GM12878 (cell line): ENCODE measurements around the gene FCER1G. TPM values are rescaled to one million over a fixed set of nuclear protein-coding genes. Genes with fewer than 3 reads are reported as not detected.

Experiments
- ATAC-seq: fragments of 200-7000 bp; cut with Tn5 transposase; 3 replicates; pipeline ENCODE4 v1.9.1; 2020; ENCODE audit warnings: mild to moderate bottlenecking, moderate library complexity
- BruUV-seq: library from RNA; stranded (reverse); fragments of 400-500 nt; replicated peaks from 2 replicates; lab custom pipeline; 2021; lab: Mats Ljungman, UMichigan
- CTCF ChIA-PET: fragments of 300-600 bp; sonication (Branson Sonifier 250); formaldehyde crosslinking; extraction: SDS; loops from one replicate; lab custom pipeline; 2021; ENCODE audit warnings: inconsistent platforms; lab: Yijun Ruan, JAX
- POLR2A ChIA-PET: fragments of 350-600 bp; formaldehyde crosslinking; extraction: SDS; loops from one replicate; lab custom pipeline; 2021; ENCODE audit warnings: inconsistent platforms; lab: Charles Lee
- RAD21 ChIA-PET: fragments of 300-600 bp; sonication (Branson Sonifier 250); formaldehyde crosslinking; loops from one replicate; lab custom pipeline; 2023; ENCODE audit warnings: antibody characterized with exemption; ENCODE audit not compliant: unreplicated experiment; lab: Charles Lee
- SMC1A ChIA-PET: fragments of 300-600 bp; sonication (Branson Sonifier 250); formaldehyde crosslinking; loops from one replicate; lab custom pipeline; 2023; ENCODE audit not compliant: unreplicated experiment, uncharacterized antibody; lab: Charles Lee
- DNase-seq: peaks from one replicate; pipeline ENCODE4 v3.0.0-alpha.2; 2011; ENCODE audit warnings: low read depth, low spot score
- FAIRE-seq: peaks from 3 replicates; lab custom pipeline; 2011; peaks lifted over from hg19 to GRCh38; lab: Jason Lieb, UNC
- H2AFZ ChIP-seq: 2 replicates; pipeline ENCODE4 v1.6.0; 2011; ENCODE audit warnings: low read depth, low read length, control low read depth; ENCODE audit not compliant: control insufficient read depth
- H3K27ac ChIP-seq: 2 replicates; pipeline ENCODE4 v1.5.1; 2011; ENCODE audit warnings: control low read depth; ENCODE audit not compliant: control insufficient read depth, insufficient read depth
- H3K27me3 ChIP-seq, 2 experiments: replicated peaks in 1 of 2; 2 replicates each; pipeline versions ENCODE4 v1.6.0 to v1.6.1; 2011; ENCODE audit warnings: low read length in 1 of 2; ENCODE audit not compliant: control insufficient read depth in 2 of 2, insufficient read depth in 2 of 2
- H3K36me3 ChIP-seq, 2 experiments: 2 replicates each; pipeline ENCODE4 v1.5.1; 2011; ENCODE audit warnings: low read length in 1 of 2; ENCODE audit not compliant: control insufficient read depth in 2 of 2, insufficient read depth in 2 of 2
- H3K4me1 ChIP-seq: 2 replicates; pipeline ENCODE4 v1.6.1; 2011; ENCODE audit warnings: mild to moderate bottlenecking, low read length, moderate library complexity, mixed read lengths; ENCODE audit not compliant: control insufficient read depth, insufficient read depth
- H3K4me2 ChIP-seq: 2 replicates; pipeline ENCODE4 v1.6.0; 2011; ENCODE audit warnings: control low read depth; ENCODE audit not compliant: control insufficient read depth, insufficient read depth
- H3K4me3 ChIP-seq: fragments of 200-600 bp; sonication (generic); 2 replicates; pipeline ENCODE4 v1.5.1; 2016
- H3K79me2 ChIP-seq: 2 replicates; pipeline ENCODE4 v1.6.0; 2011; ENCODE audit warnings: low read length; ENCODE audit not compliant: control insufficient read depth, insufficient read depth
- H3K9ac ChIP-seq: 2 replicates; pipeline ENCODE4 v1.8.0; 2011; ENCODE audit warnings: low read length, control low read depth, mixed read lengths; ENCODE audit not compliant: control insufficient read depth, insufficient read depth
- H3K9me3 ChIP-seq: replicated peaks from 3 replicates; pipeline ENCODE4 v1.5.1; 2011; ENCODE audit warnings: mild to moderate bottlenecking, low read length; ENCODE audit not compliant: control insufficient read depth, insufficient read depth
- H4K20me1 ChIP-seq: 2 replicates; pipeline ENCODE4 v1.6.0; 2011; ENCODE audit not compliant: control insufficient read depth, insufficient read depth
- CREM ChIP-seq: IDR thresholded peaks from 2 replicates; pipeline ENCODE4 v1.6.1; 2014; ENCODE audit warnings: antibody characterized with exemption, low read depth
- JUNB ChIP-seq: IDR thresholded peaks from 2 replicates; pipeline ENCODE4 v1.6.1; 2016; ENCODE audit warnings: antibody characterized with exemption, mild to moderate bottlenecking
- WGBS: methylation state at CpG from one replicate; pipeline ENCODE4 v1.1.6; 2016; ENCODE audit warnings: low lambda C conversion rate; ENCODE audit not compliant: insufficient replicate concordance, insufficient coverage; ENCODE audit errors: missing lambda C conversion rate; 5-methylcytosine and 5-hydroxymethylcytosine counted together
- in situ Hi-C: fragments of 300-500 bp; cut with MboI; formaldehyde crosslinking; loops from 9 replicates; pipeline ENCODE4 v1.14.3; 2018; ENCODE audit warnings: mixed read lengths
- intact Hi-C: fragments of 100-400 bp; cut with micrococcal nuclease; formaldehyde crosslinking; loops from one replicate; pipeline ENCODE4 v1.14.2; 2022; ENCODE audit not compliant: unreplicated experiment
- polyA plus RNA-seq, 11 experiments: library from polyadenylated mRNA; depleted of rRNA in 4 of 11; unstranded in 6 of 11; stranded (reverse) in 5 of 11; fragments of >200 nt; fragmentation: Nextera tagmentation in 4 of 11; fragmentation: Illumina TruSeq in 1 of 11; extraction: Ambion mirVana in 4 of 11; extraction: Trizol in 1 of 11; gene quantifications; 1 replicate in 1 of 11; 2 replicates in 10 of 11; pipeline versions ENCODE4 v1.2.1 to v1.2.3, GENCODE V29; 2011 to 2016; ENCODE audit warnings: inconsistent platforms in 2 of 11, missing spikeins in 2 of 11, low read depth in 1 of 11
- total RNA-seq, 4 experiments: library from RNA; depleted of rRNA in 3 of 4; stranded (reverse); fragments of >200 nt in 3 of 4; fragmentation: Illumina TruSeq in 1 of 4; extraction: Trizol in 1 of 4; gene quantifications; 2 replicates each; pipeline versions ENCODE4 v1.2.1 to v1.2.3, GENCODE V29; 2013 to 2021

Gene FCER1G
- total and polyA plus RNA-seq, 10 of the 15 experiments (the other 5 are each of a cell fraction or from before 2014, with no cell fraction given), result 0.40 to 1.9 (median 0.89) TPM

DNA sequence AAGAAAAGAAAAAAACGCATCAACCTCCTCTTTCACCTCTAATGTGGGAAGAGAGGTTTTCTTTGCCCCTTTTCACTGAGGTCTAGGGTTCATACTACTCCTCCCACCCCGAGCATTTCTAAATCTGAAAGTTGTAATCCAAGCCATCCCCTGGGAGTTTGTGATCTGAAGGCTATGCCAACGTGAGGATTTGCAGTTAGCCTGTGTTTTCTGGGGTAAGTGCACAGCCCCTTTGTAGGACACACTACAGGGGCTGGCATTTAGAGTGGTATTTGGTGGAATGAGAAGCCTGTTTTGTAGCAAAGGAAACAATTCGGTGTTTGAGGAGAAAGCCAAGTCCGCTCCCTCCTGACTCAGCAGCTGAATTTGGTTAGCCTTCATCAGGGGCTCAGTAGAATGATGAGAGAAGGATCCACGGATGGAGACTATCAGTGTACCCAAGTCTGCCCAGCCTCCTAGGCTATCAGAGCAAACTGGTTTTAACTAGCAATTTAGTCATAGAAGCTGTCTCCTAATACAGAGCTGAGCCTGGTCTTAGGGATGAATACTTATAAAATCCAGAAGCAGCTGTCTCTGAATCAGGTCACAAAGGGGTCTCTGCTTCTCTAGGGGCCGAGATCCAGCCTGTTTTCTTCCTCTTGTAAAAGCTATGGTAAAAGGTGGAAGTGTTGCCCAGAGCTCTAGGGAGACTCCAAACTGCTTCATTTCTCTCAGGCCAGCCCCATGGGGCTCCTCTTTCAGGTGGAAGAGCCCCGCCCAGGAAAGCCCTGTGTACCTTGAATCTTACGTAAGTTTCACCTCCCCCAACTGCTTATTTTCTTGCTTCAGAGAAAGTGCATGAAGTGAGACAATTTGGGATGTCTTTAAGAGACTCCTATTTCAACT lies 45.5 kb downstream of the FCER1G start:
- no TSS peak for BruUV-seq
- DNase-seq (no peak), FAIRE-seq (no peak), ATAC-seq (peak; percentile 63)
- intact Hi-C loops, result no loop called here
- ChIA-PET POLR2A (interaction anchor here (0.5 to 1.3 kb wide), 5 partner anchors 11 to 129 kb away, joined by 3 read pairs; no protein-coding TSS in a partner anchor), RAD21 (interaction anchor here (0.7 to 2.1 kb wide), 5 partner anchors 23 to 122 kb away, joined by 3 to 16 read pairs (median 3); partner anchors contain the start of gene TOMM40L), SMC1A (interaction anchor here (0.6 to 2.5 kb wide), 12 partner anchors 12 to 175 kb away, joined by 3 to 10 read pairs (median 4); partner anchors contain the start of gene TOMM40L), CTCF (interaction anchor here (0.6 to 4.0 kb wide), 8 partner anchors 11 to 190 kb away, joined by 3 to 16 read pairs (median 4); partner anchors contain the start of genes NDUFS2 and TOMM40L)
- H3K4me1 ChIP-seq, result peaks cover 13% of the 10 kb centered on the region
- no peaks in the 10 kb centered on the region for H3K79me2 ChIP-seq
- H3K27ac ChIP-seq, result no peak overlapping the region
- H3K9ac ChIP-seq, result no peak overlapping the region
- peaks cover 7% of the 10 kb centered on the region; the same call in 1 of the 3 replicates for H3K9me3 ChIP-seq
- peak overlapping the region; percentile 9; the same call in 1 of the 2 replicates for H3K4me3 ChIP-seq
- WGBS, result 1% methylated on average over 9 of the region's 9 CpGs
- in situ Hi-C loops, result no loop called here
- peak; percentile 33; the same call in 1 of the 2 replicates for TF ChIP-seq JUNB
- no peak for TF ChIP-seq CREM
- no peaks in the 10 kb centered on the region for H4K20me1 ChIP-seq
- peak overlapping the region; percentile 18 for H2AFZ ChIP-seq
- H3K4me2 ChIP-seq, result peak overlapping the region; percentile 21; the same call in 1 of the 2 replicates
- no peaks in the 10 kb centered on the region for H3K36me3 ChIP-seq
- peaks cover 0 to 5% of the 10 kb centered on the region in 2 experiments; a peak in 1 of 4 replicates for H3K27me3 ChIP-seq
